BJ (cell line): ENCODE data around the gene LELP1. TPM values are rescaled to one million over a fixed set of nuclear protein-coding genes. Genes with fewer than 3 reads are reported as not detected.

Experiments
- CTCF ChIA-PET: fragments of 350-600 bp; formaldehyde crosslinking; extraction: SDS; loops from one replicate; lab custom pipeline; 2021; ENCODE audit warnings: antibody characterized with exemption, inconsistent platforms; lab: Yijun Ruan, JAX
- POLR2A ChIA-PET: fragments of 300-600 bp; sonication (Branson Sonifier 250); formaldehyde crosslinking; extraction: SDS; loops from one replicate; lab custom pipeline; 2021; ENCODE audit warnings: antibody characterized with exemption; lab: Charles Lee
- DNase-seq: peaks from one replicate; pipeline ENCODE4 v3.0.0-alpha.2; 2011; ENCODE audit warnings: low read depth
- H3K27me3 ChIP-seq: 2 replicates; pipeline ENCODE4 v1.6.0; 2011; ENCODE audit warnings: low read length; ENCODE audit not compliant: control insufficient read depth, insufficient read depth
- H3K36me3 ChIP-seq: 2 replicates; pipeline ENCODE4 v1.5.1; 2011; ENCODE audit warnings: low read length; ENCODE audit not compliant: control insufficient read depth, insufficient read depth
- H3K4me3 ChIP-seq: 2 replicates; pipeline ENCODE4 v1.5.1; 2011; ENCODE audit warnings: low read depth, mild to moderate bottlenecking, control low read depth, low read length
- CTCF ChIP-seq: IDR thresholded peaks from 2 replicates; pipeline ENCODE4 v1.5.1; 2011; ENCODE audit warnings: low read depth, mild to moderate bottlenecking, control low read depth, inconsistent platforms, low read length, moderate library complexity; ENCODE audit not compliant: insufficient read depth
- polyA plus RNA-seq: library from polyadenylated mRNA; depleted of rRNA; stranded (reverse); fragments of >200 nt; gene quantifications from 2 replicates; pipeline ENCODE4 v1.2.3, GENCODE V29; 2011

LELP1 gene
- polyA plus RNA-seq, 1 experiment = not detected

- ChIA-PET CTCF (interaction anchor here (0.7 to 1.5 kb wide), 3 partner anchors 8 to 34 kb away, joined by 3 to 7 read pairs (median 3); no protein-coding TSS in a partner anchor), POLR2A (no interaction called here)
- no peaks in the 10 kb centered on the region for H3K36me3 ChIP-seq
- no peaks in the 10 kb centered on the region for H3K27me3 ChIP-seq
- TF ChIP-seq CTCF = no peak
- H3K4me3 ChIP-seq = no peak overlapping the region
- no peak for DNase-seq
These were observed 29.3 kb downstream of the LELP1 start for GRCh38 chr1:153232553-153232952.

GRCh38 chr1:153233448-153233847 lies 30.2 kb downstream of the LELP1 start:
- ChIA-PET CTCF (interaction anchor here (0.7 to 1.5 kb wide), 2 partner anchors 9 to 11 kb away, joined by 3 to 7 read pairs; no protein-coding TSS in a partner anchor), POLR2A (no interaction called here)
- no peak for TF ChIP-seq CTCF
- Histone ChIP-seq H3K4me3 (no peak overlapping the region), H3K27me3 (no peaks in the 10 kb centered on the region), H3K36me3 (no peaks in the 10 kb centered on the region)
- no peak for DNase-seq

GRCh38 chr1:153238527-153238926 lies 35.3 kb downstream of the LELP1 start:
- CTCF ChIA-PET = interaction anchor here (0.7 to 1.0 kb wide), 2 partner anchors 12 to 17 kb away, joined by 3 read pairs; no protein-coding TSS in a partner anchor

GRCh38 chr1:153242160-153242559 lies 38.9 kb downstream of the LELP1 start:
- H3K36me3 ChIP-seq = no peaks in the 10 kb centered on the region
- POLR2A ChIA-PET = no interaction called here
- H3K27me3 ChIP-seq = no peaks in the 10 kb centered on the region
- CTCF ChIA-PET = no interaction called here
- no peak overlapping the region for H3K4me3 ChIP-seq
- TF ChIP-seq CTCF = no peak
- DNase-seq = no peak

More at GRCh38 chr1:153238527-153238926, 35.3 kb downstream of the LELP1 start:
- no peak for TF ChIP-seq CTCF
- no peak overlapping the region for H3K4me3 ChIP-seq
- no peaks in the 10 kb centered on the region for H3K36me3 ChIP-seq
- no peaks in the 10 kb centered on the region for H3K27me3 ChIP-seq
- DNase-seq = no peak
- POLR2A ChIA-PET = no interaction called here

- no peaks in the 10 kb centered on the region for H3K27me3 ChIP-seq
- DNase-seq = no peak
- no peaks in the 10 kb centered on the region for H3K36me3 ChIP-seq
- CTCF ChIA-PET = interaction anchor here (0.6 kb wide), 1 partner anchor 17 kb away, joined by 3 read pairs; no protein-coding TSS in a partner anchor
- POLR2A ChIA-PET = no interaction called here
- no peak for TF ChIP-seq CTCF
- H3K4me3 ChIP-seq = no peak overlapping the region
These were observed 42.2 kb downstream of the LELP1 start for GRCh38 chr1:153245466-153245865.
